ENCODE results near the gene MRPS27. TPM values are rescaled to one million over a fixed set of nuclear protein-coding genes. Genes with fewer than 3 reads are reported as not detected.
A peak's percentile ranks its signal among the peaks of the same experiment; 100 is the strongest.

The MRPS27 gene
- total and polyA plus RNA-seq, 10 donors, result 23.5 to 55.5 (median 42.6) TPM

- no peak overlapping the region for H3K4me3 ChIP-seq
- TF ChIP-seq CTCF (IDR thresholded peaks at IDR 0.05 in 8 of 11, conservative IDR thresholded peaks at IDR 0.05 in 3 of 11), result no peak
- TF ChIP-seq POLR2AphosphoS5 (IDR thresholded peaks at IDR 0.05), result no peak
- no peak for TF ChIP-seq POLR2A (IDR thresholded peaks at IDR 0.05)
- WGBS, 5 donors, result 97 to 100% (median 100%) methylated on average over 1 of the region's 1 CpG
- intact Hi-C loops (cut with DNase I; ENCODE audit: low total_unique reads), result no loop called here
- no peaks in the 10 kb centered on the region for H3K27me3 ChIP-seq (replicated peaks in 1 of 7)
- H3K36me3 ChIP-seq, result peaks cover 0 to 59% (median 22%) of the 10 kb centered on the region in 6 donors
- peaks cover 0 to 28% (median 10%) of the 10 kb centered on the region in 6 donors for H3K4me1 ChIP-seq
- H3K9me3 ChIP-seq, result no peaks in the 10 kb centered on the region
- no peak for DNase-seq
- H3K27ac ChIP-seq, result no peak overlapping the region
Measured at GRCh38 chr5:72363166-72363802, 43.2 kb upstream of the MRPS27 start.

GRCh38 chr5:72359886-72360285, 39.8 kb upstream of the MRPS27 start:
- no peaks in the 10 kb centered on the region for H3K9me3 ChIP-seq
- TF ChIP-seq POLR2A (IDR thresholded peaks at IDR 0.05) (no peak), CTCF (IDR thresholded peaks at IDR 0.05 in 8 of 11, conservative IDR thresholded peaks at IDR 0.05 in 3 of 11) (no peak), POLR2AphosphoS5 (IDR thresholded peaks at IDR 0.05) (no peak)
- peaks cover 0 to 12% (median 0%) of the 10 kb centered on the region in 6 donors for H3K4me1 ChIP-seq
- H3K27me3 ChIP-seq (replicated peaks in 1 of 7), result no peaks in the 10 kb centered on the region
- no peak overlapping the region for H3K27ac ChIP-seq
- WGBS, 5 donors, result 90 to 100% (median 96%) methylated on average over 1 of the region's 1 CpG
- intact Hi-C loops (cut with DNase I; ENCODE audit: low total_unique reads), result no loop called here
- H3K4me3 ChIP-seq, result no peak overlapping the region
- no peak for DNase-seq
- H3K36me3 ChIP-seq, result peaks cover 0 to 61% (median 25%) of the 10 kb centered on the region in 6 donors

GRCh38 chr5:72358925-72359324, 38.9 kb upstream of the MRPS27 start:
- H3K36me3 ChIP-seq, result peaks cover 0 to 59% (median 25%) of the 10 kb centered on the region in 6 donors
- H3K27me3 ChIP-seq (replicated peaks in 1 of 7), result no peaks in the 10 kb centered on the region
- intact Hi-C loops (cut with DNase I; ENCODE audit: low total_unique reads), result no loop called here
- no peak overlapping the region for H3K4me3 ChIP-seq
- H3K27ac ChIP-seq, result no peak overlapping the region
- DNase-seq, result no peak
- H3K4me1 ChIP-seq, result peaks cover 0 to 8% (median 0%) of the 10 kb centered on the region in 6 donors
- TF ChIP-seq POLR2AphosphoS5 (IDR thresholded peaks at IDR 0.05), result no peak
- no peak for TF ChIP-seq POLR2A (IDR thresholded peaks at IDR 0.05)
- no peak for TF ChIP-seq CTCF (IDR thresholded peaks at IDR 0.05 in 8 of 11, conservative IDR thresholded peaks at IDR 0.05 in 3 of 11)
- no peaks in the 10 kb centered on the region for H3K9me3 ChIP-seq

GRCh38 chr5:72356361-72356760, 36.3 kb upstream of the MRPS27 start:
- no peak for TF ChIP-seq POLR2AphosphoS5 (IDR thresholded peaks at IDR 0.05)
- intact Hi-C loops (cut with DNase I; ENCODE audit: low total_unique reads), result no loop called here
- Histone ChIP-seq H3K27ac (peak overlapping the region in 1 of 8 donors; percentile 39), H3K4me1 (peaks cover 0 to 18% (median 0%) of the 10 kb centered on the region in 6 donors), H3K36me3 (peaks cover 0 to 40% (median 22%) of the 10 kb centered on the region in 6 donors), H3K27me3 (replicated peaks in 1 of 7) (no peaks in the 10 kb centered on the region), H3K9me3 (no peaks in the 10 kb centered on the region), H3K4me3 (no peak overlapping the region)
- WGBS, 5 donors, result 74 to 95% (median 80%) methylated on average over 1 of the region's 1 CpG
- no peak for DNase-seq

Data from spleen (tissue), 11 donors.